ENCODE measurements around the gene CDK5R2. TPM values are rescaled to one million over a fixed set of nuclear protein-coding genes. Genes with fewer than 3 reads are reported as not detected.

CDK5R2 gene
- total RNA-seq, 1 donor from 2014 or later = 0.13 TPM

DNA sequence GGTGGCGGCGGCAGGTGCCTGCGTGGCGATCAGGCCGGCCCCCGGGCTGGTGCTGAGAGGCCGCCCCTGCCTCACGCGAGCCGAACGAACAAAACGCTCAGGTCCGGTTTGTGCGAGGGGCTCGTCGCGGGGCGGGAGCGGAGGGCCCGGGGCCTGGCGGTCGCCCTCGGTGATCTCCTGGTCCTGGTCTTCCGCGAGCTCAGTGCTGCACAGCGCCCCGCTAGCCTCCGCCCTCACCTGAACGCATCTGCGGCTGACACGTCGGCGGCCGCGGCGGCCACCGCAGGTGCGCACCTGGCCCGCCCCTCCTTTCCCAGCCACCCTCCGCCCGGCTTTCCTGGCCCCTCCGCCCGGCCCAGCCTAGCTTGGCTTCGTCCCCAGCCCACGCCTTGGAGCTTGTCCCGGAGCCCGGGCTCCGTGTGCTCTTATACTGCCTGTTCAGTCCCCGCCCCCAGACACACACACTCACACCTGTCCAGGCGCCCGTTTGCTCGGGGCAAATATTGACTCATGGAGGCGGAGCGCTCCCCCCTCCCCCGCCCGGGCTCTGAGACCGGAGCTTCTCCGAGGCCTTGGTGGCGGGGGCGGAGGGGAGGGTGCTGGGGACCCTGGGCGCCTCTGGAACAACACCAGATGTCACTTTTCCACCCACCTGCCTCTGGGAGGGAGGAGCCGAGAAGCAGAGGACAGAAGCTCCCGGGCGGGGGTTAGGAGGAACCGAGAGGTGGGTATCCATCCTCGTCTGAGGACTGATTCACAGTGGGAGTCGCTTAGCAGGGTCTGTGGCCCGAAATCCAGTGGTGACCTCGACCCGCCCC is 42.3 kb downstream of the CDK5R2 start:
- Mint-ChIP-seq H3K4me1 (ENCODE audit: unreplicated experiment) (peaks cover 6% of the 10 kb centered on the region), H3K36me3 (ENCODE audit: low read depth, unreplicated experiment) (peaks cover 4% of the 10 kb centered on the region), H3K9me3 (ENCODE audit: unreplicated experiment) (no peaks in the 10 kb centered on the region), H3K27ac (ENCODE audit: unreplicated experiment) (no peak overlapping the region), H3K27me3 (ENCODE audit: unreplicated experiment) (peaks cover 36% of the 10 kb centered on the region), H3K4me3 (ENCODE audit: unreplicated experiment) (no peak overlapping the region)
- TF ChIP-seq, protein P1, sequence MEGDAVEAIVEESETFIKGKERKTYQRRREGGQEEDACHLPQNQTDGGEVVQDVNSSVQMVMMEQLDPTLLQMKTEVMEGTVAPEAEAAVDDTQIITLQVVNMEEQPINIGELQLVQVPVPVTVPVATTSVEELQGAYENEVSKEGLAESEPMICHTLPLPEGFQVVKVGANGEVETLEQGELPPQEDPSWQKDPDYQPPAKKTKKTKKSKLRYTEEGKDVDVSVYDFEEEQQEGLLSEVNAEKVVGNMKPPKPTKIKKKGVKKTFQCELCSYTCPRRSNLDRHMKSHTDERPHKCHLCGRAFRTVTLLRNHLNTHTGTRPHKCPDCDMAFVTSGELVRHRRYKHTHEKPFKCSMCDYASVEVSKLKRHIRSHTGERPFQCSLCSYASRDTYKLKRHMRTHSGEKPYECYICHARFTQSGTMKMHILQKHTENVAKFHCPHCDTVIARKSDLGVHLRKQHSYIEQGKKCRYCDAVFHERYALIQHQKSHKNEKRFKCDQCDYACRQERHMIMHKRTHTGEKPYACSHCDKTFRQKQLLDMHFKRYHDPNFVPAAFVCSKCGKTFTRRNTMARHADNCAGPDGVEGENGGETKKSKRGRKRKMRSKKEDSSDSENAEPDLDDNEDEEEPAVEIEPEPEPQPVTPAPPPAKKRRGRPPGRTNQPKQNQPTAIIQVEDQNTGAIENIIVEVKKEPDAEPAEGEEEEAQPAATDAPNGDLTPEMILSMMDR (IDR thresholded peaks at IDR 0.05; ENCODE audit: unreplicated experiment) = no peak
- no peak for DNase-seq (ENCODE audit: low spot score)

DNA sequence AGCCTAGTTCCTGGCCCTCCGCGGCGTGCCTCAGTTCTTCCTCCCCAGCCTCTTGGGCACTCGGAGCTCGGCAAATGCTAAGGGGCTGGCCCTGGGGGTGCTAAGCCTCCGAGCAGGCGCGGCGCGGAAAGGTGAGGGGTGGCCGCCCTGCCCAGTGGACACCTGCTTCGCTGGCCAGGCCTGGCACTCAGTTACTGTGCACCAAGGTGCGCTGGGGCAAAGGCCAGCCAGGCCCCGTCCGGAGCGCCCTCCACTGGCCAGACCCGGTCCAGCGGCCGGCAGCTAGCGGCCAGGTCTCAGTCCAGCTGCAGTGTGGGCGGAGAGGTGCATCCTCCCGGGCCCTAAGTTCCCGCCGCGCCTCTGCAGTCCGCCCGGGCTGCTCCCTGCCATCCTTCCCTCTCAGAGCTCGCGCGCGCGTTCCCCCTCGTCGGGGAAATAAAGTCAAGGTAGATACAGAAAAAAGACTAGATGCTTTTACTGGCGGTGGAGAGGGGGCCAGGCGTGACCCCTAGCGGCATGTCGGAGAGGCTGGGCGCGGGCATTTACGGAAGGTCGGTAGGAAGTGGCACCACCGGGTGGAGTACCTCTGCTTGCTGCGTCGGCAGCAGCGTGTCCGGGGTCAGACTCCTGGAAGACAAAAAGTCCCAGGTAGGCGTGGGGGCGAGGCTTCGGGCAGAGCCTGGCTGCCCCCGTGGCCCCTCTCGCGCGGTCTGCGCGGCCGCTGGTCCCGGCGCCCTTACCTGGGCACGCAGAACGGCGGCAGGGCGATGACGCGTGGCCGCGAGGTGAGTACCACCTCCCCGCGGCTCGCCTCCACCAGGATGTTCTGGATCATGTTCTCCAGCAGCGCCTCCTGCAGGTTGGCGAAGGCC is 43.2 kb downstream of the CDK5R2 start:
- Mint-ChIP-seq H3K9me3 (ENCODE audit: unreplicated experiment) (no peaks in the 10 kb centered on the region), H3K27me3 (ENCODE audit: unreplicated experiment) (peaks cover 32% of the 10 kb centered on the region), H3K4me1 (ENCODE audit: unreplicated experiment) (peaks cover 7% of the 10 kb centered on the region), H3K27ac (ENCODE audit: unreplicated experiment) (no peak overlapping the region), H3K36me3 (ENCODE audit: low read depth, unreplicated experiment) (peaks cover 4% of the 10 kb centered on the region), H3K4me3 (ENCODE audit: unreplicated experiment) (no peak overlapping the region)
- peak; percentile 86 for DNase-seq (ENCODE audit: low spot score)
- TF ChIP-seq, protein P1 (IDR thresholded peaks at IDR 0.05; ENCODE audit: unreplicated experiment) = peak; percentile 56

DNA sequence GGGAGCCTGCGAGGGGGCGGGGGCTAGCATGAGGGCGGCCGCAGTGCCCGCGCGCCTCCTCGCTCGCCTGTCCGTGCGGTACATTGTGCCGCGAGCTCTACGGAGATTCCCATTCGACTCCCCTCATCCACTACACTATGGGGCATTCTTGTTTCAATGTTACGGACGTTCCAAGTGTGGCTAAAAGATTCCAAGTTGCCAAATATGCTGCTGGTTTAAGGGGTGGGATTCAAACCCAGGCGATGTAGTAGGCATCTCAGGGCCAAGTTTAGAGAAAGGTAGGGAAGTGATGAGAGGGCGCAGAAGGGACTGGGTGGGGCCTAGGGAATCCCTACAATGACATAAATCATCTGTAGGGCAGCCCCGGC is 43.8 kb downstream of the CDK5R2 start:
- DNase-seq (ENCODE audit: low spot score) = no peak
- Mint-ChIP-seq H3K36me3 (ENCODE audit: low read depth, unreplicated experiment) (peaks cover 4% of the 10 kb centered on the region), H3K4me3 (ENCODE audit: unreplicated experiment) (no peak overlapping the region), H3K9me3 (ENCODE audit: unreplicated experiment) (no peaks in the 10 kb centered on the region), H3K27ac (ENCODE audit: unreplicated experiment) (no peak overlapping the region), H3K4me1 (ENCODE audit: unreplicated experiment) (peaks cover 7% of the 10 kb centered on the region), H3K27me3 (ENCODE audit: unreplicated experiment) (peaks cover 26% of the 10 kb centered on the region)
- TF ChIP-seq, protein P1 (IDR thresholded peaks at IDR 0.05; ENCODE audit: unreplicated experiment) = no peak

DNA sequence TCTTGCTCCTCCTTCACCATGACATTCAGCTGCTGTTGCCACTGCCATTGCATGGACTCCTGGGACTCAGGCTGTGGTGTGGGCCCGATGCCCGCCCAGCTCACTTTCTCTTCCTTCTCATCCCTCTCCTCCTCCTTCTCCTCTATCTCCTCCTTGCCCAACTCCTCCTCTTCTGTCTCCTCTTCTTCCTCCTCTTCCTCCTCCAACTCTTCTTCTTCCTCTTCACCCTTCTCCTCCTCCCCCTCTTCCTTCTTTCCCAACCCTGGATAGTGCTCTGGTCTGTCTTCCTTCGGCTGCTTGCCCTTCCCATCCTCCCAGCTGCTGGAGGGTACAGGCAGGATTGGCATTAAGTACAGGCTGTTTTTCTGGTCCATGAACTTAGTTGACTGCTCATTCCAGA is 44.5 kb downstream of the CDK5R2 start:
- peaks cover 26% of the 10 kb centered on the region for H3K27me3 Mint-ChIP-seq (ENCODE audit: unreplicated experiment)
- H3K9me3 Mint-ChIP-seq (ENCODE audit: unreplicated experiment) = no peaks in the 10 kb centered on the region
- H3K27ac Mint-ChIP-seq (ENCODE audit: unreplicated experiment) = no peak overlapping the region
- DNase-seq (ENCODE audit: low spot score) = no peak
- no peak overlapping the region for H3K4me3 Mint-ChIP-seq (ENCODE audit: unreplicated experiment)
- TF ChIP-seq, protein P1 (IDR thresholded peaks at IDR 0.05; ENCODE audit: unreplicated experiment) = no peak
- H3K4me1 Mint-ChIP-seq (ENCODE audit: unreplicated experiment) = peaks cover 7% of the 10 kb centered on the region
- peaks cover 4% of the 10 kb centered on the region for H3K36me3 Mint-ChIP-seq (ENCODE audit: low read depth, unreplicated experiment)

All from endothelial cell (in vitro differentiated cells).